GM23338 (cell line): ENCODE measurements around the gene CDC14B. TPM values are rescaled to one million over a fixed set of nuclear protein-coding genes. Genes with fewer than 3 reads are reported as not detected.
A peak's percentile ranks its signal among the peaks of the same experiment; 100 is the strongest.

Experiments
- ATAC-seq: fragments of 200-7000 bp; cut with Tn5 transposase; 3 replicates; pipeline ENCODE4 v1.9.1; 2020
- DNase-seq: peaks from one replicate; pipeline ENCODE4 v3.0.0-alpha.2; 2015; ENCODE audit warnings: low spot score
- H2AFZ ChIP-seq: fragments of 200-600 bp; sonication (generic); 2 replicates; pipeline ENCODE4 v1.8.0; 2016; ENCODE audit warnings: antibody characterized with exemption, mild to moderate bottlenecking, moderate library complexity
- H3F3A ChIP-seq: fragments of 200-600 bp; sonication (generic); replicated peaks from 2 replicates; pipeline ENCODE4 v1.8.0; 2017; ENCODE audit warnings: antibody characterized with exemption, mixed run types, low read depth
- H3K27ac ChIP-seq: fragments of 200-600 bp; sonication (generic); 2 replicates; pipeline ENCODE4 v1.6.1; 2016; ENCODE audit warnings: low read depth
- H3K27me3 ChIP-seq: fragments of 200-600 bp; sonication (generic); 2 replicates; pipeline ENCODE4 v1.8.0; 2016; ENCODE audit warnings: mild to moderate bottlenecking, mixed run types, moderate library complexity; ENCODE audit not compliant: insufficient read depth
- H3K36me3 ChIP-seq: fragments of 200-600 bp; sonication (generic); 2 replicates; pipeline ENCODE4 v1.8.0; 2016; ENCODE audit warnings: mild to moderate bottlenecking; ENCODE audit not compliant: insufficient read depth
- H3K4me1 ChIP-seq: fragments of 200-600 bp; sonication (generic); 2 replicates; pipeline ENCODE4 v1.8.0; 2016; ENCODE audit warnings: mild to moderate bottlenecking, moderate library complexity; ENCODE audit not compliant: insufficient read depth
- H3K4me2 ChIP-seq: fragments of 200-600 bp; sonication (generic); 2 replicates; pipeline ENCODE4 v1.7.1; 2017; ENCODE audit warnings: mixed run types
- H3K4me3 ChIP-seq: fragments of 200-600 bp; sonication (generic); 2 replicates; pipeline ENCODE4 v1.6.1; 2016; ENCODE audit warnings: mixed run types
- H3K79me2 ChIP-seq: fragments of 200-600 bp; sonication (generic); replicated peaks from 2 replicates; pipeline ENCODE4 v1.8.0; 2017; ENCODE audit warnings: mild to moderate bottlenecking; ENCODE audit not compliant: insufficient read depth
- H3K9me2 ChIP-seq: fragments of 200-600 bp; sonication (generic); 2 replicates; pipeline ENCODE4 v1.8.0; 2017; ENCODE audit not compliant: insufficient read depth
- H4K20me1 ChIP-seq: fragments of 200-600 bp; sonication (generic); replicated peaks from 2 replicates; pipeline ENCODE4 v1.8.0; 2017; ENCODE audit warnings: mild to moderate bottlenecking; ENCODE audit not compliant: insufficient read depth
- H3K27ac Mint-ChIP-seq: 2 replicates; pipeline ENCODE4 v1.8.0; 2020; ENCODE audit warnings: inconsistent platforms, mild to moderate bottlenecking, moderate library complexity, mixed read lengths
- H3K27me3 Mint-ChIP-seq: 3 replicates; pipeline ENCODE4 v1.8.0; 2022; ENCODE audit warnings: low read depth, mild to moderate bottlenecking, moderate library complexity, mixed read lengths, inconsistent platforms; ENCODE audit not compliant: insufficient read depth, poor library complexity
- H3K36me3 Mint-ChIP-seq: 3 replicates; pipeline ENCODE4 v1.8.0; 2021; ENCODE audit warnings: low read depth, mild to moderate bottlenecking, inconsistent platforms, moderate library complexity, mixed read lengths
- H3K4me1 Mint-ChIP-seq: 3 replicates; pipeline ENCODE4 v1.8.0; 2020; ENCODE audit warnings: mild to moderate bottlenecking, inconsistent platforms, mixed read lengths
- H3K4me3 Mint-ChIP-seq: 3 replicates; pipeline ENCODE4 v1.8.0; 2021; ENCODE audit warnings: moderate library complexity, mild to moderate bottlenecking, inconsistent platforms, mixed read lengths
- H3K9me3 Mint-ChIP-seq: 3 replicates; pipeline ENCODE4 v1.8.0; 2020; ENCODE audit warnings: moderate library complexity, mild to moderate bottlenecking, inconsistent platforms, mixed read lengths
- CREB1 ChIP-seq: fragments of 250-450 bp; sonication (Bioruptor Pico); IDR thresholded peaks from 2 replicates; pipeline ENCODE4 v1.5.0; 2020; ENCODE audit warnings: low read depth, mild to moderate bottlenecking, moderate library complexity
- CTCF ChIP-seq, 2 experiments: fragments of 200-600 bp in 1 of 2; sonication (generic) in 1 of 2; conservative IDR thresholded peaks; 2 replicates each; pipeline versions ENCODE4 v1.5.1 to v1.6.1; 2016 to 2017; ENCODE audit warnings: antibody characterized with exemption in 2 of 2, low read depth in 2 of 2, mild to moderate bottlenecking in 2 of 2, moderate library complexity in 1 of 2
- EZH2 ChIP-seq: fragments of 200-600 bp; sonication (generic); IDR thresholded peaks from one replicate; pipeline ENCODE4 v1.8.0; 2017; ENCODE audit warnings: antibody characterized with exemption, mild to moderate bottlenecking, low read depth; ENCODE audit not compliant: unreplicated experiment
- EZH2phosphoT487 ChIP-seq: fragments of 200-600 bp; sonication (generic); IDR thresholded peaks from one replicate; pipeline ENCODE4 v1.8.1; 2018; ENCODE audit warnings: antibody characterized with exemption; ENCODE audit not compliant: unreplicated experiment
- NANOG ChIP-seq: IDR thresholded peaks from 2 replicates; pipeline ENCODE4 v1.6.1; 2016; ENCODE audit warnings: antibody characterized with exemption, borderline replicate concordance
- POLR2AphosphoS5 ChIP-seq: IDR thresholded peaks from 2 replicates; pipeline ENCODE4 v1.6.1; 2016; ENCODE audit warnings: antibody characterized with exemption, low read depth
- REST ChIP-seq: IDR thresholded peaks from one replicate; pipeline ENCODE4 v1.6.1; 2018; ENCODE audit warnings: antibody characterized with exemption; ENCODE audit not compliant: unreplicated experiment
- STAT1 ChIP-seq: IDR thresholded peaks from one replicate; pipeline ENCODE4 v1.6.1; 2016; ENCODE audit warnings: antibody characterized with exemption; ENCODE audit not compliant: unreplicated experiment
- ZNF331 ChIP-seq: fragments of 250-450 bp; sonication (Bioruptor Pico); IDR thresholded peaks from 2 replicates; pipeline ENCODE4 v1.5.0; 2020; ENCODE audit warnings: low read depth, mild to moderate bottlenecking, moderate library complexity
- polyA plus RNA-seq: library from polyadenylated mRNA; unstranded; fragments of >200 nt; fragmentation: Nextera tagmentation; extraction: Ambion mirVana; gene quantifications from 2 replicates; pipeline ENCODE4 v1.2.1, GENCODE V29; 2016
- total RNA-seq: library from RNA; depleted of rRNA; stranded (reverse); fragments of >200 nt; shearing (Covaris generic); gene quantifications from 2 replicates; pipeline ENCODE4 v1.2.3, GENCODE V29; 2014
- TF ChIP-seq, protein P1 (sequence below): IDR thresholded peaks from 2 replicates; pipeline ENCODE4 v1.6.1; 2016; ENCODE audit warnings: antibody characterized with exemption
- TF ChIP-seq, protein P2 (sequence below): fragments of 250-450 bp; sonication (Bioruptor Pico); IDR thresholded peaks from 2 replicates; pipeline ENCODE4 v1.5.0; 2020; ENCODE audit warnings: mild to moderate bottlenecking, moderate library complexity

Gene CDC14B
- total and polyA plus RNA-seq, 2 experiments from 2014 or later: 12.2 to 52.1 TPM

- Mint-ChIP-seq H3K9me3 (no peaks in the 10 kb centered on the region; the same call in 2 of the 3 replicates), H3K27me3 (peaks cover 2% of the 10 kb centered on the region), H3K27ac (no peak overlapping the region), H3K36me3 (peaks cover 15% of the 10 kb centered on the region), H3K4me3 (no peak overlapping the region), H3K4me1 (no peaks in the 10 kb centered on the region)
- Histone ChIP-seq H3F3A (no peaks in the 10 kb centered on the region), H3K79me2 (no peaks in the 10 kb centered on the region), H2AFZ (no peak overlapping the region), H3K4me3 (no peak overlapping the region), H3K9me2 (no peaks in the 10 kb centered on the region), H4K20me1 (no peaks in the 10 kb centered on the region), H3K36me3 (no peaks in the 10 kb centered on the region), H3K27me3 (no peaks in the 10 kb centered on the region), H3K4me1 (no peaks in the 10 kb centered on the region), H3K27ac (no peak overlapping the region), H3K4me2 (no peak overlapping the region)
- ATAC-seq (no peak), DNase-seq (peak; percentile 6)
- TF ChIP-seq NANOG (no peak), ZNF331 (CRISPR knock-in tag) (no peak), EZH2 (no peak), POLR2AphosphoS5 (no peak), REST (no peak), CREB1 (CRISPR knock-in tag) (no peak), CTCF (conservative IDR thresholded peaks at IDR 0.05; ENCODE audit: low read depth in 2 of 2) (no peak), EZH2phosphoT487 (no peak), STAT1 (no peak)
- TF ChIP-seq, protein P1, sequence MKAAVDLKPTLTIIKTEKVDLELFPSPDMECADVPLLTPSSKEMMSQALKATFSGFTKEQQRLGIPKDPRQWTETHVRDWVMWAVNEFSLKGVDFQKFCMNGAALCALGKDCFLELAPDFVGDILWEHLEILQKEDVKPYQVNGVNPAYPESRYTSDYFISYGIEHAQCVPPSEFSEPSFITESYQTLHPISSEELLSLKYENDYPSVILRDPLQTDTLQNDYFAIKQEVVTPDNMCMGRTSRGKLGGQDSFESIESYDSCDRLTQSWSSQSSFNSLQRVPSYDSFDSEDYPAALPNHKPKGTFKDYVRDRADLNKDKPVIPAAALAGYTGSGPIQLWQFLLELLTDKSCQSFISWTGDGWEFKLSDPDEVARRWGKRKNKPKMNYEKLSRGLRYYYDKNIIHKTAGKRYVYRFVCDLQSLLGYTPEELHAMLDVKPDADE: no peak
- TF ChIP-seq, protein P2, sequence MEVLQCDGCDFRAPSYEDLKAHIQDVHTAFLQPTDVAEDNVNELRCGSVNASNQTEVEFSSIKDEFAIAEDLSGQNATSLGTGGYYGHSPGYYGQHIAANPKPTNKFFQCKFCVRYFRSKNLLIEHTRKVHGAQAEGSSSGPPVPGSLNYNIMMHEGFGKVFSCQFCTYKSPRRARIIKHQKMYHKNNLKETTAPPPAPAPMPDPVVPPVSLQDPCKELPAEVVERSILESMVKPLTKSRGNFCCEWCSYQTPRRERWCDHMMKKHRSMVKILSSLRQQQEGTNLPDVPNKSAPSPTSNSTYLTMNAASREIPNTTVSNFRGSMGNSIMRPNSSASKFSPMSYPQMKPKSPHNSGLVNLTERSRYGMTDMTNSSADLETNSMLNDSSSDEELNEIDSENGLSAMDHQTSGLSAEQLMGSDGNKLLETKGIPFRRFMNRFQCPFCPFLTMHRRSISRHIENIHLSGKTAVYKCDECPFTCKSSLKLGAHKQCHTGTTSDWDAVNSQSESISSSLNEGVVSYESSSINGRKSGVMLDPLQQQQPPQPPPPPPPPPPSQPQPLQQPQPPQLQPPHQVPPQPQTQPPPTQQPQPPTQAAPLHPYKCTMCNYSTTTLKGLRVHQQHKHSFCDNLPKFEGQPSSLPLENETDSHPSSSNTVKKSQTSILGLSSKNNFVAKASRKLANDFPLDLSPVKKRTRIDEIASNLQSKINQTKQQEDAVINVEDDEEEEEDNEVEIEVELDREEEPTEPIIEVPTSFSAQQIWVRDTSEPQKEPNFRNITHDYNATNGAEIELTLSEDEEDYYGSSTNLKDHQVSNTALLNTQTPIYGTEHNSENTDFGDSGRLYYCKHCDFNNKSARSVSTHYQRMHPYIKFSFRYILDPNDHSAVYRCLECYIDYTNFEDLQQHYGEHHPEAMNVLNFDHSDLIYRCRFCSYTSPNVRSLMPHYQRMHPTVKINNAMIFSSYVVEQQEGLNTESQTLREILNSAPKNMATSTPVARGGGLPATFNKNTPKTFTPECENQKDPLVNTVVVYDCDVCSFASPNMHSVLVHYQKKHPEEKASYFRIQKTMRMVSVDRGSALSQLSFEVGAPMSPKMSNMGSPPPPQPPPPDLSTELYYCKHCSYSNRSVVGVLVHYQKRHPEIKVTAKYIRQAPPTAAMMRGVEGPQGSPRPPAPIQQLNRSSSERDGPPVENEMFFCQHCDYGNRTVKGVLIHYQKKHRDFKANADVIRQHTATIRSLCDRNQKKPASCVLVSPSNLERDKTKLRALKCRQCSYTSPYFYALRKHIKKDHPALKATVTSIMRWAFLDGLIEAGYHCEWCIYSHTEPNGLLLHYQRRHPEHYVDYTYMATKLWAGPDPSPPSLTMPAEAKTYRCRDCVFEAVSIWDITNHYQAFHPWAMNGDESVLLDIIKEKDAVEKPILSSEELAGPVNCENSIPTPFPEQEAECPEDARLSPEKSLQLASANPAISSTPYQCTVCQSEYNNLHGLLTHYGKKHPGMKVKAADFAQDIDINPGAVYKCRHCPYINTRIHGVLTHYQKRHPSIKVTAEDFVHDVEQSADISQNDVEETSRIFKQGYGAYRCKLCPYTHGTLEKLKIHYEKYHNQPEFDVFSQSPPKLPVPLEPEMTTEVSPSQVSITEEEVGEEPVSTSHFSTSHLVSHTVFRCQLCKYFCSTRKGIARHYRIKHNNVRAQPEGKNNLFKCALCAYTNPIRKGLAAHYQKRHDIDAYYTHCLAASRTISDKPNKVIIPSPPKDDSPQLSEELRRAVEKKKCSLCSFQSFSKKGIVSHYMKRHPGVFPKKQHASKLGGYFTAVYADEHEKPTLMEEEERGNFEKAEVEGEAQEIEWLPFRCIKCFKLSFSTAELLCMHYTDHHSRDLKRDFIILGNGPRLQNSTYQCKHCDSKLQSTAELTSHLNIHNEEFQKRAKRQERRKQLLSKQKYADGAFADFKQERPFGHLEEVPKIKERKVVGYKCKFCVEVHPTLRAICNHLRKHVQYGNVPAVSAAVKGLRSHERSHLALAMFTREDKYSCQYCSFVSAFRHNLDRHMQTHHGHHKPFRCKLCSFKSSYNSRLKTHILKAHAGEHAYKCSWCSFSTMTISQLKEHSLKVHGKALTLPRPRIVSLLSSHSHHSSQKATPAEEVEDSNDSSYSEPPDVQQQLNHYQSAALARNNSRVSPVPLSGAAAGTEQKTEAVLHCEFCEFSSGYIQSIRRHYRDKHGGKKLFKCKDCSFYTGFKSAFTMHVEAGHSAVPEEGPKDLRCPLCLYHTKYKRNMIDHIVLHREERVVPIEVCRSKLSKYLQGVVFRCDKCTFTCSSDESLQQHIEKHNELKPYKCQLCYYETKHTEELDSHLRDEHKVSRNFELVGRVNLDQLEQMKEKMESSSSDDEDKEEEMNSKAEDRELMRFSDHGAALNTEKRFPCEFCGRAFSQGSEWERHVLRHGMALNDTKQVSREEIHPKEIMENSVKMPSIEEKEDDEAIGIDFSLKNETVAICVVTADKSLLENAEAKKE (CRISPR knock-in tag): no peak
Measured at GRCh38 chr9:96649620-96650324, 30.1 kb upstream of the CDC14B start.
